HepG2 (cell line): ENCODE results near the gene SERTAD2. TPM values are rescaled to one million over a fixed set of nuclear protein-coding genes. Genes with fewer than 3 reads are reported as not detected.
A peak's percentile ranks its signal among the peaks of the same experiment; 100 is the strongest.

Experiments
- ASH2L ChIP-seq: fragments of 300-600, 200-600 bp; sonication (generic); IDR thresholded peaks from 2 replicates; pipeline ENCODE4 v1.7.0; 2017; ENCODE audit warnings: low read depth, mild to moderate bottlenecking, moderate library complexity, mixed read lengths, low read length; ENCODE audit not compliant: insufficient read length
- CREBL2 ChIP-seq: sonication (generic); formaldehyde crosslinking; IDR thresholded peaks from 2 replicates; pipeline ENCODE4 v1.8.1; 2023; ENCODE audit warnings: missing genetic modification reagents, mild to moderate bottlenecking, borderline replicate concordance
- ELF1 ChIP-seq: sonication (generic); formaldehyde crosslinking; IDR thresholded peaks from 2 replicates; pipeline ENCODE4 v1.4.0; 2020; ENCODE audit warnings: missing genetic modification reagents
- HNRNPLL ChIP-seq: fragments of 200-400 bp; formaldehyde crosslinking; IDR thresholded peaks from 2 replicates; pipeline ENCODE4 v1.6.1; 2017; ENCODE audit warnings: mild to moderate bottlenecking, low read depth, low read length; ENCODE audit not compliant: poor library complexity, severe bottlenecking
- MAX ChIP-seq: IDR thresholded peaks from 2 replicates; pipeline ENCODE4 v1.6.1; 2012; ENCODE audit warnings: inconsistent platforms
- MAZ ChIP-seq, 2 experiments: sonication (generic) in 1 of 2; formaldehyde crosslinking in 1 of 2; IDR thresholded peaks; 2 replicates each; pipeline versions ENCODE4 v1.5.0 to v1.6.1; 2012 to 2020; ENCODE audit warnings: low read depth in 2 of 2, mild to moderate bottlenecking in 2 of 2, borderline replicate concordance in 1 of 2, improper control_type of control experiment in 1 of 2, low read length in 1 of 2, missing genetic modification reagents in 1 of 2, moderate library complexity in 1 of 2
- NFE2L1 ChIP-seq: sonication (generic); formaldehyde crosslinking; IDR thresholded peaks from 2 replicates; pipeline ENCODE4 v1.4.0; 2020; ENCODE audit warnings: missing genetic modification reagents, mild to moderate bottlenecking, borderline replicate concordance
- NR0B2 ChIP-seq: sonication (generic); formaldehyde crosslinking; IDR thresholded peaks from 2 replicates; pipeline ENCODE4 v1.4.0; 2020; ENCODE audit warnings: mild to moderate bottlenecking, missing genetic modification reagents
- NR1H2 ChIP-seq: sonication (generic); formaldehyde crosslinking; IDR thresholded peaks from 2 replicates; pipeline ENCODE4 v1.8.1; 2022; ENCODE audit warnings: low read depth, missing genetic modification reagents, borderline replicate concordance
- PHB2 ChIP-seq: fragments of 450-650 bp; IDR thresholded peaks from 2 replicates; pipeline ENCODE4 v1.6.1; 2018; ENCODE audit not compliant: partially characterized antibody
- POLR2AphosphoS5 ChIP-seq: IDR thresholded peaks from 2 replicates; pipeline ENCODE4 v1.6.1; 2012; ENCODE audit warnings: low read depth, low read length
- ZBTB2 ChIP-seq: sonication (generic); formaldehyde crosslinking; IDR thresholded peaks from 2 replicates; pipeline ENCODE4 v1.8.0; 2022; ENCODE audit warnings: low read depth, missing genetic modification reagents
- ZFP41 ChIP-seq: sonication (generic); formaldehyde crosslinking; IDR thresholded peaks from 2 replicates; pipeline ENCODE4 v1.4.0; 2020; ENCODE audit warnings: mild to moderate bottlenecking, missing genetic modification reagents, borderline replicate concordance
- ZNF567 ChIP-seq: sonication (generic); formaldehyde crosslinking; IDR thresholded peaks from 2 replicates; pipeline ENCODE4 v1.8.1; 2023; ENCODE audit warnings: mild to moderate bottlenecking, missing genetic modification reagents, borderline replicate concordance
- ZNF598 ChIP-seq: sonication (generic); formaldehyde crosslinking; IDR thresholded peaks from 2 replicates; pipeline ENCODE4 v1.5.1; 2020; ENCODE audit warnings: mild to moderate bottlenecking, missing genetic modification reagents, borderline replicate concordance
- ZNF713 ChIP-seq: sonication (generic); formaldehyde crosslinking; IDR thresholded peaks from 2 replicates; pipeline ENCODE4 v1.4.0; 2020; ENCODE audit warnings: mild to moderate bottlenecking, missing genetic modification reagents
- ZNF891 ChIP-seq: sonication (generic); formaldehyde crosslinking; IDR thresholded peaks from 2 replicates; pipeline ENCODE4 v1.5.0; 2020; ENCODE audit warnings: mild to moderate bottlenecking, missing genetic modification reagents
- polyA plus RNA-seq, 8 experiments: library from polyadenylated mRNA; depleted of rRNA in 3 of 8; stranded (reverse) in 7 of 8; unstranded in 1 of 8; fragments of >200 nt; fragmentation: Illumina TruSeq in 4 of 8; extraction: Trizol in 4 of 8; gene quantifications; 2 replicates each; pipeline versions ENCODE4 v1.2.1 to v1.2.3, GENCODE V29; 2011 to 2016; ENCODE audit warnings: low read depth in 4 of 8, missing spikeins in 1 of 8, mixed read lengths in 1 of 8; ENCODE audit not compliant: insufficient read depth in 1 of 8
- total RNA-seq, 5 experiments: library from RNA; depleted of rRNA; stranded (reverse); fragments of >200 nt; fragmentation: Illumina TruSeq; extraction: Trizol; gene quantifications; 2 replicates each; pipeline ENCODE4 v1.2.3, GENCODE V29; 2016; ENCODE audit warnings: low read depth in 1 of 5

The SERTAD2 gene
- total and polyA plus RNA-seq, 2 of the 13 experiments (the other 11 are each of a cell fraction or from before 2014, with no cell fraction given) = 6.7 to 22.6 TPM

- TF ChIP-seq ZNF567 (CRISPR knock-in tag) (no peak; the same call in 1 of the 2 replicates), ELF1 (CRISPR knock-in tag) (peak; percentile 50), POLR2AphosphoS5 (peak; percentile 86; the same call in 1 of the 2 replicates), MAX (no peak; the same call in none of the 2 replicates), MAZ (IDR thresholded peaks at IDR 0.05; ENCODE audit: borderline replicate concordance, low read depth, low read length) (peak; percentile 26; the same call in 1 of the 2 replicates), MAZ (CRISPR knock-in tag; IDR thresholded peaks at IDR 0.05; ENCODE audit: low read depth) (peak; percentile 86), NR1H2 (CRISPR knock-in tag) (peak; percentile 44; the same call in 1 of the 2 replicates), ZFP41 (CRISPR knock-in tag) (peak; percentile 76; the same call in 1 of the 2 replicates), CREBL2 (no peak; the same call in 1 of the 2 replicates), ZNF598 (CRISPR knock-in tag) (no peak), PHB2 (no peak), ZNF713 (CRISPR knock-in tag) (no peak), NR0B2 (CRISPR knock-in tag) (peak; percentile 13; the same call in 1 of the 2 replicates), ASH2L (peak; percentile 22), ZNF891 (CRISPR knock-in tag) (peak; percentile 45; the same call in 1 of the 2 replicates), HNRNPLL (peak; percentile 76), NFE2L1 (0 out of 2 replicates have a peak, but pooled peaks have one; percentile 17), ZBTB2 (CRISPR knock-in tag) (peak; percentile 11; the same call in 1 of the 2 replicates)
These were observed at the start of gene SERTAD2 (continued) for GRCh38 chr2:64653109-64654062.
